HG03039 (cell line): ENCODE results near the gene DLX5.

Experiments used
- ATAC-seq: cut with Tn5 transposase; IDR thresholded peaks from one replicate; pipeline ENCODE4 v1.9.1; 2021; ENCODE audit warnings: mild to moderate bottlenecking, moderate library complexity; ENCODE audit not compliant: unreplicated experiment

The DLX5 gene

DNA sequence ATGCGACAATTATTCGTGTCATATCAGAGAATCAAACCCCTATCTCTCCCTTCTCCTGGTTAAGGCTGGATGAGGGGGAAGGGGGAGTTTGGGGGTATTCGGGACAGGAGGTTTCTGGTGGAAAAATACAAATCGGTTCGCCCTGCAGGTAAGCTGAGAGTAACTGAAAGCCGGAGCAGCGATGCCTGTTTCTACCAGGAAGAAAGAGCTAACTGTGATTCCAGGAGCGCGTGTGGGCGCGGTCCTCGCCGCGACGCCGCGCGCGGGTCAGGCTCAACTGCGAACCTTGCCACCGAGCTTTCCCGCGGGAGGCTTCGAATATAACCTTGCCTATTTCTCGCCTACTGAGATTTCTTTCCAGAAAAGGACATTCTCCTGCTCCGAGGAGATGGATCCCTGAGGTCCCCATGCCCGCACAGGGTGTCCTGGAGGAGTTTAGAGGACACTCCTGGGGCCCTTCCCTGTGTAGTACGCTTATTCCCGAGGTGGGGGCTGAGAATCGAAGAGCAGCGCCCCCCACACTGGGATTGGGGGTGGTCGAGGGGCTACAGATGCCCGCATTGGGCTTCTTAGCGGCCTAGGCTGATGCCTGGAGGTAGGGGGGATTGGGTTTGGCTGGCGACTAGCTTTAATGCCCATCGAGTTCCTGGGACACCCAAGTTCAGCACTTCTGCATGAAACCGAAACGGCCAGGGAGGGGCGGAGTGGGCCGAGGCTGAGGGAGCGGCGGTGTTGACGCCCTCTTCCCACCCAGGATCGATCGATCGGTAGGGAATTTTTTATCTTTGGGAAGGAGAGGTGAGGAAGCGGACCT lies 32.2 kb downstream of the DLX5 start:
- no peak for ATAC-seq

DNA sequence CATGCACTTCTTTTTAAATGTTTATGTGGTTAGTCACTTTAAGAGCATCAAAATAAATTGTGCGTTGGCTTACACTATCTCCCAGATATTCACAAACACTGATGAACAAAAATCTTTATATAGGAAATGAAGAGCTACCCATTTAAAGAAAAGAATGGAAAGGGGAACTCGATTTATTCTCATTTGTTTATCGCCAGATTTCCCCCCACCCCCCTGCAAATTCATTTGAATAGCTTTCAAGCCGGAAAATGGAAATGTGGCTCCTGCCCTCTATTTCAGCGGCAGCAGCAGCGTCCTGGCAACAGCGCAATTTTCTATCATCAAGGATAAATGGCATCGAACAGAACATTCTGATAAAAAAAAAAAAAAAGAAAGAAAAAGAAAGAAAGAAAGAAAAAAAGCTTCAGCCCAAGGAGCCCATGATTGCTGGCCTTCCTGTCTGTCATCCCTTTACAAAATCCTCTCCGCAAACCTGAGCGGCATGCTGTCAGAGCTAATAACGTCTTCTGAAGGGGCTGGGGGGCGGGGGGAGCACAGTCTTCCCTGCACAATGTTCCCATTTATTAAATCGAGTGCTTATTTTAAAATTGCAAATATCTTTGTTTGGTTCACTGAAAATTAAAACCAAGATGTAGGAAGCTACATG lies 33.0 kb downstream of the DLX5 start:
- no peak for ATAC-seq

DNA sequence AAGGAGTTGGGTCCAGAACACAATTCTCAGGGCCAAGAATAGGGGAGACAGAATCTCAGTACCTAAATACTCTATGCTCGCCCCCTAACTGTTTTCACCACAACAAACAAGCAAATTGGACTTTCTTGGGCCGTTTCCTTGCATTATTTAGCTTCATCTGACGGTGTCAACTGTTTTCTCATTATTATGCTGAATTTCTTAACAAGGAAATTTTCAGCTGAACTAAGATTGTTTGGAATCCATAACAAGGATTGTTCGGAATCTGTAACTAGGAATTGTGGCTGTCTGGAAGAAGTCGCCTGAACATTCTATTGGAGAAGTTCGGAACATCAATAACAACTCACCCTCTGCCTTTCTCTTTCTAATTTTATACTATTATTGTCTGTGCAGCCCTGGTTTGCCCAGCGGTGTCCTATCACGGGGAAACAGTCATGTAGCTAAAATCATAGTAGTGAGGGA lies 34.7 kb downstream of the DLX5 start:
- no peak for ATAC-seq

DNA sequence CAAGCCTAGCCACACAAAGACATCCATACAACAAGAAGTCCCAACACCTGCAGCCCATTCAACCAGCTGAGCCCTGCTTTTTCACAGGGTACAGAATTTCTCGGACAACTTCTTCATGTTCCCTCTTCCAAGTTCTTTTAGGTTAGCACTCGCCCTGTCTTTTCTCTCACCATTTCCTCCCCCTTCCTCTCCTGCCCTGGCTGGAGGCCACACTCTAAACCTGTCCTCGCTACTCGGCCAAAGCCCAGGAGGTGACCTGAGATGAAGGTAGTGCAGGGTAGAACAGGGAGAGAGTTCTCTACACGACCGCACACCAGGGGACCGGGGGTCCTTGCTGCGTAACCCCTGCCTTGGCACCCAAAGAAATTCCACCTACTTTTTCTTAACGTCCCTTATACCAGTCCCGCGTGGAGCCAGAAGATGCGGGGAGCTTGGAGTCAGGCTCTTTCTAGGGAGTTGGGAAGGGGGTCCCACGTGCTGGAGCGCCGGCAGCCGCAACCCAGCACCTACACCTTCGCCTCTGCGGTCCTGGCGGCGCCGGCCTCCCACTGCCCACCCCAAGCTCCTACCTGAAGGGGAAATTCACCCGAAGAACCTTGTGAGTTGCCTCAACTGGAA lies 35.3 kb downstream of the DLX5 start:
- no peak for ATAC-seq

DNA sequence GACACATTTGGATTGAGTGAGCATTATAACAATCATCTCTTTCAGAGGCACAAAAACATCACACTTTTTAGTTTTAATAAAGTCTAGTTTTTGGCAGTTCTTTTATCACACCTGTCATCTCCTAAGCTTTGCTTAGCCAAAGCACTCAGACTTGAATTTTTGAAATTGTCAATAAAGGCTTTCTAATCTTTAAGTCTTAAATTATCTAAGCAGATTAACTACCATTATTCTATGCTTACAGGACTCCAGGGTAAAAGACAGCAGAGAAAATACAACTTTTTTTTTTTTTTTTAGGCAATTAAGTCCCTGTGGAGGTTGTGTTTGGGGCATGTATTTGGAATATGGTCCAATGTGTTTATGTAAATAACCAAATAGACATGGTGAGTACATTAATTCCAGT lies 36.9 kb downstream of the DLX5 start:
- ATAC-seq: no peak

DNA sequence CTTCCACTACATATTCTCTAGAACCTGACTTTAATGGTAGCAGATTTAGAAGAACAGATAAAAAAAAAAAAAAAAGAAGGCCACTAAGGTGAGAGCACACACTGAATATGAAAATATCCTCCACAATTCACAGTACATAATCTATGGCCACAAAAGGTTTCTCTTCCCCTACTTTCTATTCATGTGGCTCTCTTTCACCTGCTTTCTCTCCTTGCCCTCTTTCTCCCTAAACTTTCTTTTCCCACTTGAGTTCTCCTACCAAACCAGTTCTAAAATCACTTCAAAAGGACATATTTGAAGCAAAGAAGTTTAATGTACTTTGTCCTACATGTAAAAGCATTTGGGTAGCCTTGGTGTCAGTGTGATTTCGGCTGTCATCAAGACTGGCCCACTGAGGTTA lies 37.7 kb downstream of the DLX5 start:
- no peak for ATAC-seq

DNA sequence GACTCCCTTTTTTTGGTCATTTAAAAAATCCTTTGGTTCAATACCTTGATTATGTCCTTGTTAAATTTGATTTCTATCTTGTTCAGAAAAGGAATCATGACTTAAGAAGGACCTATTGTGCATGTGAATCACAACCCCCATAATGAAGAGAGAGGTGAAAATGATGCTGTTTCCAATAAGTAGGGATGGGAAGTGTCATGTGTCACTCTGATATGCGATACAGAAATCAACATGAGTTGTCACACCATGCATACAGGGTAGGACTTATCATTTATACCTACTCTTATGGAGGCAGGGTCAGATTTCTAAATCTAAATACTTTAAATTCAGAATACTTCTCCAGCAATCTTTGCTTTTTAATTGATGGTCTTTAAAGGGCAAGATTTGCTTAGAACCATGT lies 38.6 kb downstream of the DLX5 start:
- ATAC-seq: no peak

DNA sequence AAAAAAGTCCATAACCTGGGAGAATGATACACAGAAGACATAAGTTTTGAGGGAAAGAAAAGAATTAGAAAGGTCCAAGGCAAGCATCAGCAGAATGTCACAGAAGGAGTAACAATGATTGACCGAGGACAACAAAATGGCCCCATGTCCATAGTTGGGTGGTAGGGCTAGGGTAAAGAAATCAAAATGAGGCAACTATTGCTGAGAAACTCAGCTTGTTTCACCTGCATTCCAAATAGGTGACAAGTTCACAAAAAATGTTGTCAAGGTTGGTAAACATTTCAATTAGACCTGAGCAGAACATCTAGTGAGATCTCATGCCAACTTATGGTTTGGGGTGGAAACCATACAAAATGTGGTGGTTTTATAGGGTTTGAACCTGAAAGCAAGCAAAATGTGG lies 42.0 kb downstream of the DLX5 start:
- ATAC-seq: no peak

DNA sequence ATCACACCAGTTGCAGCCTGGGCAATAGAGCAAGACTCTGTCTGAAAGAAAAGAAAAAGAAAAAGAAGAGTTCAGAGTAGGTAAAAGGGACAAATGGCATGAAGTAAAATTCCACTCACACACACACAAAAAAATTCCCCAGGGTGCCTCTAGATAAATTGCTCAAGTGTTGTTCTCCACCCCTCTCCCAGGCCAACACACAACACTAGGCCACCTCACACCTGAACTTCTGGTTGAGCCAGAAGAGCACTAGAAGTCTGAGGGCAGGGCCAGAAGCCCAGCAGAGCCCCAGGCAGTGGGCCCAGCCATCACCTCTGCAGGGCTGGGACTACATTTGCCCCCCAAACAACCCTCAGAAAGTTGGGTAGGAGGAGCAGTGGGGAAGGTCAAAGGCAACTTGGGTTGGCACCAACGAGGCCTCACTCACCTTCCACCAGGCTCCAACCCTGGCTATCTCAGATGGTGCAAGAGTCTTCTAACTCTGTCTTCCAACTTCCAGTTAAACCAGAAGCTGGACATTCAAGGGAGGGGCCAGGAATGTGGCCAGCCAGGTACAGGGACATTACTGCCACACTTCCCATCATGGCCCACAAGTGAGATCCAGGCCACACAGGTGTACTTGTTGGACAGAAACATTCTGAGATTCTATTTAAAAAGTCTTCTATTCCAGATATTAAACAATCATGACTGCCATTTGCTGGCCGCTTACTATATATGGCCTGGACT lies 44.9 kb downstream of the DLX5 start:
- no peak for ATAC-seq

DNA sequence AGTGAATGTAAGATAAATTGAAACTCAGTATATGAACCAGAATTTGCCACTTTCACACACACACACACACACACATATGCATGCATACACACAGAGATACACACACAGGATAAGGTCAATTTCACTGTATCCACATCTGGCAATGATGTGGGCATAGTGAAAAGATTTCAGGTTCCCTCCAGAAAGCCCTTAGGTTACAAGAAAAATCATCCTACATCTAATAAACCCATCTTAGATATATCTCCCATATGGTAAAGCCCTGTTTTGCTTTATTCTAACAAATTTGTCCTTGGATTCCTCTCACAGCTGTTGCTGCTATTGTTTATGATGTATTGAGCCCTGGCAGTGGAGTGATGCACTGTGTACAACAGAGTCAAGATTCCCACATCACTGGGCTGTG lies 47.2 kb downstream of the DLX5 start:
- no peak for ATAC-seq

DNA sequence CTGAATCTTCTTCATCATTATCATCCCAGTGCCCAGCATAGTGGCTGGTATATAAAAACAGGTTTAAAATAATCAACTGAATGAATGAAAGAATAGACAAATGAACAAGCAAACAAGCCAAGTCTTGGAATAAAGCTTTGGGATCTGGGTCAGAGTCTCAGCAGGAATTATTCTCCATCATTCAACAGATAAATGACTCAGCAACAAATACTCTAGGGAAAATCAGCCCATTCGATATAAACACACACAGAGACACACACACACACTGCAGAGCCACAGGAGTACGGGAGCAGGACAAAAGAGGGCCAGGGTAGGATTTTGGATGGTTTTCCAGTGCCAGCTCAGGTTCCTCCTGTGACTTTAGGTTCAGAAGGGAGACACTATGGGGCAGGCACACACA lies 48.5 kb downstream of the DLX5 start:
- no peak for ATAC-seq

DNA sequence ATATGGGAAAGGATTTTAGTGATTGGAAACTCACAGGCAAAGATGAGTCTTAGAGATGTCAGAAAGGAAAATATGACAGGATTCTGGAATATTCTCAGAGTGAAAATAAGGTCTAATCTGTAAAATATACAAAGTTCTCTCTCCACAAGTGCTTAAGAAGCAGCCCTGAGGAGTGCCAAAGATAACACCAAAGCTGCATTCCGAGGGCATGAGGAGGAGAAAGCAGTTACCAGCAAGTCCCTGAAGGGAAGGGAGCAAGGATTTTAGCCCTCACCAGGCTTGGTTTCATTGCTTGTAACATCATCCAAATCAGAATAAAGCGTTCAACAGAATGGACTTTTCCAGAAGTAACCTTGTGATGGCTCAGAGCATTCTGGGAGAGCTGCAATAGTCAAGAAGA lies 50.6 kb downstream of the DLX5 start:
- no peak for ATAC-seq

DNA sequence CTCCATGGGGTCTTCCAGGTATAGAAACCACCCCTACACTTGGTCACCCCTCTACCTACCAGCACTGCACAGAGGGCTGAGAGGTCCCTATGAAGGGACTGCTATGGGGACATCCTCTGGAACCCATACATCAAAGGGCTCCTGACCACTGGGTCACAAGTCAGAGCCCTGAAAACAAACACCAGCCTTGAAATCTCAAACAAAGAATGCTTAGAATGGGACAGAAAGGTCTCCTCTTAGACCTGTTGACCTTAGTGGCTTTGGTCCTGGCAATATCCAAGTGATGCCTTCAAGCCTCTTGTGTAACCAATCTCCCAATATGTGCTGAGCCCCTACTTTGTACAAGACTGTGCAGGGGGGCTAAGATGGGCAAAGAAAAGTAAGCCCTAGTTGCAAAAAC lies 53.9 kb downstream of the DLX5 start:
- ATAC-seq: no peak
